ENCODE results near the gene ACSL1.
"Not testable (repeated sequence)": the region's sequence is repeated elsewhere in the genome, so short reads cannot be mapped to it uniquely, and the experiment has no call there.

Gene ACSL1

DNA sequence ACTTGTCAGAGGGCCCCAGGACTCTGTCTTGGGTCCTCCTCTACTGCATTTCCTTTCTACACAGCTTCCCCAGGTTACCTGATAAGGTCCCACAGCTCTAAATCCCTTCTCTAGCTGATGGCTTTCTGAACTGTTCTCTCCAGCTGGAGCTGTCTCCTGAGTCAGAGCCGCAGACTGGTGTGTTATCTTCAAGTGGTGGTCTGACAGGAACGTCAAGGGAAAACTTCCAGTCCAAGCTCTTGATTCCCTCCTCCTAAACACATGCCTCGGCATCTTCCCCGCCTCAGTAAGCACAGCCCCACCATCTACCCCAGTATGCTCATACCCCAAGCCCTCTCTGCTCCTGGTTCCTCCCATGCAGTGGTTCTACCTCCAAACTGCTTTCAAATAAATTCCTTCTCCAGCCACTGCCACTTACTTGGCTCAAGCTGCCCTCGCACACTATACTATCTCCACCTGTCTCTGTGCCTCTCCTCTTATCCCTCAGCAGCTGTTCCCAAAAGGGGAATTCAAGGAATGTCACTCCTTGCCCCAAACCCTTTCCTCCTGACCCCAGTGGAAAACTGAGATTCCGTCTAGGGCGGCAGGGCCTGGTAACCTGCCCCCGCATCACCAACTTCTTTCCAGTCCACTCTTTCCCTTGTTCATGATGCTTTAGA, 74.7 kb downstream of the ACSL1 start:
- no peak for DNase-seq (ENCODE audit: low read depth)
- no peak overlapping the region for H3K4me3 ChIP-seq (ENCODE audit: low read length)

DNA sequence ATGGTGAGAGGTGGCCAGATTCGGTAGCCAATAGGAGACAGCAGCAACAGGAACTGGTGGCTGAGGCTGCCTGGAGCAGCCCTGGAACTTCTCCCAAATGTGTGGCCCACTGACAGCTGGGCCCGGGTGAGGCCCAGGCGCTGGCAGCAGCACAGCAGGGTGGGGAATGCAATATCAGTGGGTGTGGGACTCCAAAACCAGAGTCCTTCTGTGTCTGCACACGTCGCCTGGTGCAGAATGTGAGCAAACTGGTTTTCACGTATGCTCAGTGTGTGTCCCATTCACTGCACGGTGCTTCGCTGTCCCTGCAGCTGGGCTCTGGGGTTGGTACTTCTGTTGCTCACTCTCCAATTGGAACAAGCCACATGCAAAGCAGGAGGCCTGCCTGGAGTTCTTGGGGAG, 77.5 kb downstream of the ACSL1 start:
- Histone ChIP-seq H3K9me3 (ENCODE audit: control insufficient read depth, low read length) (no peaks in the 10 kb centered on the region), H3K27me3 (replicated peaks; ENCODE audit: control insufficient read depth, insufficient read depth, low read length) (no peaks in the 10 kb centered on the region), H3K9ac (ENCODE audit: low read length) (peak overlapping the region; percentile 87), H3K36me3 (ENCODE audit: control insufficient read depth, insufficient read depth, low read length, severe bottlenecking) (peaks cover 17% of the 10 kb centered on the region), H3K4me1 (ENCODE audit: control insufficient read depth, insufficient read depth, low read length) (peaks cover 38% of the 10 kb centered on the region), H3K4me3 (ENCODE audit: low read length) (no peak overlapping the region)
- DNase-seq (ENCODE audit: low read depth), result no peak

More for the DNA sequence above, 74.7 kb downstream of the ACSL1 start:
- Histone ChIP-seq H3K9ac (ENCODE audit: low read length) (no peak overlapping the region), H3K27me3 (replicated peaks; ENCODE audit: control insufficient read depth, insufficient read depth, low read length) (no peaks in the 10 kb centered on the region), H3K4me1 (ENCODE audit: control insufficient read depth, insufficient read depth, low read length) (peaks cover 46% of the 10 kb centered on the region), H3K9me3 (ENCODE audit: control insufficient read depth, low read length) (no peaks in the 10 kb centered on the region), H3K36me3 (ENCODE audit: control insufficient read depth, insufficient read depth, low read length, severe bottlenecking) (peaks cover 41% of the 10 kb centered on the region)

DNA sequence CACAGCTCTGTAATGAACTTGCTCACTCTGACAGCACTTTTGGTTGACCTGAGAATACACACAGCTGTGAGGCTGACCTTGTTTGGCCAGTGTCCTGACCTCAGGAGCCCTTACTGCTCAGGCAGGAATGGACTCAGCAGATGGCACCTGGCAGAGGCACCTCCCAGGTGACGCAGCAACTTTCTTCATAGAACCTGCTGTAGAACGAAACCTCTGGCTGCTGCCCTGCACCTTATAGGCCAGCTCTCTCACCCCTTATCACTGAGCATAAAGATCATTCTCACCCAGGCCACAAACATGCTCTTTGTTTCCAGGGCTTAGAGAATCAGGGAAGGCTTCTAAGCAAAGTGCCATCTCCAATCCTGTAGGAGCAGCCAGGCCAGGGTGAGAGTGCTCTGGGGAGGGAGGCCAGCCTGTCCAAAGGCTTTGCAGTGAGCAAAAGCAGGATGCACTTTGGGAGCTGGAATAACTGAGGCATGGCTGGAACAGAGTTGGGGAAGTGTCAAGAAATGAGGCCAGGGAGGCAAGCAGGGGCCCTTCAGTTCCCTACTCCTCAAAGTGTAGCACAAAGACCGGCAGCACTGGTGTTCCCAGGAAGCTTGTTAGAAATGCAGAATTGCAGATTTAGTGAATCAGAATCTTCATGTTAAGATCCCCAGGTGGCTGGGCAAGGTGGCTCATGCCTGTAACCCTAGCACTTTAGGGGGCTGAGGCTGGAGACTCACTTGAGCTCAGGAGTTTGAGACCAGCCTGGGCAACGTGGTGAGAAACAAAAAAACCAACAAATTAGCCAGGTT, 78.5 kb downstream of the ACSL1 start:
- no peak for DNase-seq (ENCODE audit: low read depth)

DNA sequence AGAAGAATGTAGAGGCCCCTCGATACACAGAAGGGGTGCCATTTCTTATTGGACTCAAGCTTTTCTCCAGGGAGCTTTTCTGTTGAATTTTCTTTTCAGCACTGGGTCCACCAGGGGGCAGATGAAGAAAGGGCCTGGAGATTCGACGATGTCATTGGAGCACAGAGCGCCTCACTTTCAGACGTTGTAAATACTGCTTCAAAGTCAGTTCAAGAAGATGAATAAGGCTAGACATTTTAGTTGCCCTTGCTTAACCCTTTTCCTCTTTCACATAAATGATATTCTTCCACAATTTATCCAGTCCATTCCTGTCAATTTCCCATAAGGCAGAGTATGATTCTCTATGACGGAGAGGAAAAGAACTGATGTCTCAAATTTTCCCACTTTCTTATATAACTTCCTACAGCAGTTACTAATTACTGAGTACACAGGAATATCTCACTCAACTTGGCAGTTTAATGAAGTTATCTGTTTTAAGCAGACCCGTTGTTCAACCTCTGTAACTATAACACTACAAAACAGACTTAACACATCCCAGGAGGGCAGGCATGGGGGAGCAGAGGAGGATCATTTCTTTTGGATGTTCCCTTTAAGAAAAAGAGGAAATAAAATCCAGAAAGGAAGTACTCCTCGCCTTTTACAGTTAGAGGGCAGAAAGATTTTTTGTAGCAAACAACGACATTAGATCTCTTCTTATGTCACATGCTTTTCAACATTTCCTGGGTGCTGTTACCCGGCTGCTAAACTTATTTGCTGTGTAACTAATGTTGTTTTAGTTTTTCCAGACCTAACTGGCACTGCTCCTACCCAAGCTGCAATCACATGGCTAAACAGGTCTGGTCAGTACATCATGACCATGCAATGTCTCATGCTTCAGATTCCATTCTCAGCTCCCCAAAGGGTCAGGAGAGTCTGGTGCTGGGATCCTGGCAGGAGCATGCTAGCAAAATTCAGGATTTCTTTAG, 79.7 kb downstream of the ACSL1 start:
- Histone ChIP-seq H3K9me3 (ENCODE audit: control insufficient read depth, low read length) (no peaks in the 10 kb centered on the region), H3K4me1 (ENCODE audit: control insufficient read depth, insufficient read depth, low read length) (peaks cover 32% of the 10 kb centered on the region), H3K9ac (ENCODE audit: low read length) (peak overlapping the region; percentile 87), H3K4me3 (ENCODE audit: low read length) (peak overlapping the region; percentile 66), H3K36me3 (ENCODE audit: control insufficient read depth, insufficient read depth, low read length, severe bottlenecking) (no peaks in the 10 kb centered on the region), H3K27me3 (replicated peaks; ENCODE audit: control insufficient read depth, insufficient read depth, low read length) (no peaks in the 10 kb centered on the region)
- peak; percentile 94 for DNase-seq (ENCODE audit: low read depth)

More for the DNA sequence above, 78.5 kb downstream of the ACSL1 start:
- Histone ChIP-seq H3K9me3 (ENCODE audit: control insufficient read depth, low read length) (no peaks in the 10 kb centered on the region), H3K36me3 (ENCODE audit: control insufficient read depth, insufficient read depth, low read length, severe bottlenecking) (peaks cover 6% of the 10 kb centered on the region), H3K9ac (ENCODE audit: low read length) (peak overlapping the region; percentile 87), H3K4me3 (ENCODE audit: low read length) (peak overlapping the region; percentile 2), H3K4me1 (ENCODE audit: control insufficient read depth, insufficient read depth, low read length) (peaks cover 37% of the 10 kb centered on the region), H3K27me3 (replicated peaks; ENCODE audit: control insufficient read depth, insufficient read depth, low read length) (no peaks in the 10 kb centered on the region)

DNA sequence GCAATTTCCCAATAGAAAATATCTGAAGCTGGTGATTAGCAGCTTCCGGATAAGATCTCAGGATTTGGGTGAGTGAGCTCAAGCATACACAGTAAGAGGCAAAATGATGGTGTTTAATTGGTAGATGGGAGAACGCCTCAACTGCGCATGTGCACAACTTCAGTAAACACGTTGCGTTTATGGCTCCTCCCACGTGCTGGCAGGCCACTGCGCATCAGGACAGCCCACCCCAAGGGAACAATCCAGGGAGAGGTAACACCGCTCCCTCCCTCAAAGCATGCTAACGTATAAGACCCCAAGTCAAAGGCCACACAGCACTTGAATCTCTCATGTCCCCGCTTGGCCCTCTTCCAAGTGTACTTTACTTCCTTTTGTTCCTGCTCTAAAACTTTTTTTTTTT, 81.5 kb downstream of the ACSL1 start:
- Histone ChIP-seq H3K9me3 (ENCODE audit: control insufficient read depth, low read length) (no peaks in the 10 kb centered on the region), H3K9ac (ENCODE audit: low read length) (no peak overlapping the region), H3K27me3 (replicated peaks; ENCODE audit: control insufficient read depth, insufficient read depth, low read length) (no peaks in the 10 kb centered on the region), H3K4me3 (ENCODE audit: low read length) (no peak overlapping the region), H3K36me3 (ENCODE audit: control insufficient read depth, insufficient read depth, low read length, severe bottlenecking) (no peaks in the 10 kb centered on the region), H3K4me1 (ENCODE audit: control insufficient read depth, insufficient read depth, low read length) (peaks cover 32% of the 10 kb centered on the region)
- DNase-seq (ENCODE audit: low read depth), result no peak

DNA sequence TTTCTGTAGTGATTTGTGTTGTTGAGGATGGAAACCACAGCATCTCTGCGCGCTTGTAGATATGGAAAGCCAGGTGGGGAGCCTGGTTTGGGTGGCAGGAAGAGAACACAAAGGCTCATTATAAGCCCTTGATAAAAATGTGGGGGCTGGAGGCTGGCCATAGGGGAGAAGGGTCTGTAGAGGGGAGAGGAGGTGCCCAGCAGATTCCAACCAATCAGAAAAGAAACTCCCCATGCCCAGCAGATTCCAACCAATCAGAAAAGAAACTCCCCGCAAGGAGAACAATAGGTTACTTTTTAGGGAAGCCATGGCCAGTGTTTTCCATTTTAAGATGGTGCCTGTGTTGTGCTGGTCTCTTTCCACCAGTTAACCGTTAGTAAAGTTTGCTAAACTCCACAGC, 82.1 kb downstream of the ACSL1 start:
- Histone ChIP-seq H3K4me3 (ENCODE audit: low read length) (no peak overlapping the region), H3K9ac (ENCODE audit: low read length) (no peak overlapping the region), H3K4me1 (ENCODE audit: control insufficient read depth, insufficient read depth, low read length) (peaks cover 32% of the 10 kb centered on the region), H3K36me3 (ENCODE audit: control insufficient read depth, insufficient read depth, low read length, severe bottlenecking) (no peaks in the 10 kb centered on the region), H3K9me3 (ENCODE audit: control insufficient read depth, low read length) (no peaks in the 10 kb centered on the region), H3K27me3 (replicated peaks; ENCODE audit: control insufficient read depth, insufficient read depth, low read length) (no peaks in the 10 kb centered on the region)
- DNase-seq (ENCODE audit: low read depth), result no peak

DNA sequence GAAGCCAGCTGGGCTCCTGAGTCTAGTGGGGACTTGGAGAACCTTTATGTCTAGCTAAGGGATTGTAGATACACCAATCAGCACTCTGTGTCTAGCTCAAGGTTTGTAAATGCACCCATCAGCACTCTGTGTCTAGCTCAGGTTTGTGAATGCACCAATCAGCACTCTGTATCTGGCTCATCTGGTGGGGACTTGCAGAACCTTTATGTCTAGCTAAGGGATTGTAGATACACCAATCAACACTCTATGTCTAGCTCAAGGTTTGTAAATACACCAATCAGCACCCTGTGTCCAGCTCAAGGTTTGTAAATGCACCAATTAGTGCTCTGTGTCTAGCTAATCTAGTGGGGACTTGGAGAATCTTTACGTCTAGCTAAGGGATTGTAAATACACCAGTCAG, 84.1 kb downstream of the ACSL1 start:
- DNase-seq (ENCODE audit: low read depth); H3K9ac ChIP-seq (ENCODE audit: low read length); H3K27me3 ChIP-seq (replicated peaks; ENCODE audit: control insufficient read depth, insufficient read depth, low read length); H3K4me3 ChIP-seq (ENCODE audit: low read length); H3K36me3 ChIP-seq (ENCODE audit: control insufficient read depth, insufficient read depth, low read length, severe bottlenecking); H3K9me3 ChIP-seq (ENCODE audit: control insufficient read depth, low read length): not testable (repeated sequence)
- peaks cover 12% of the 10 kb centered on the region for H3K4me1 ChIP-seq (ENCODE audit: control insufficient read depth, insufficient read depth, low read length)

DNA sequence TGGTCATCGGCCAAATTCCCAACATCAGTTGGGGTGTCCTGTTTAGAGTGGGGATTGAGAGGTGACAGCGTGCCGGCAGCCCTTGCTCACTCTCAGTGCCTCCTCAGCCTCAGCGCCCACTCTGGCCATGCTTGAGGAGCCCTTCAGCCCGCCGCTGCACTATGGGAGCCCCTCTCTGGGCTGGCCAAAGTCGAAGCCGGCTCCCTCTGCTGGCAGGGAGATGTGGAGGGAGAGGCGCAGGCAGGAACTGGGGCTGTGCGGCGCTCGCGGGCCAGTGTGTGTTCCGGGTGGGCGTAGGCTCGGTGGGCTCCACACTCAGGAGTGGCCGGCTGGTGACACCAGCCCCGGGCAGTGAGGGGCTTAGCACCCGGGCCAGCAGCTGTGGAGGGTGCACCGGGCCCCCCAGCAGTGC, 84.8 kb downstream of the ACSL1 start:
- no peak overlapping the region for H3K4me3 ChIP-seq (ENCODE audit: low read length)
- no peak for DNase-seq (ENCODE audit: low read depth)
- H3K9ac ChIP-seq (ENCODE audit: low read length), result no peak overlapping the region
- no peaks in the 10 kb centered on the region for H3K27me3 ChIP-seq (replicated peaks; ENCODE audit: control insufficient read depth, insufficient read depth, low read length)
- H3K4me1 ChIP-seq (ENCODE audit: control insufficient read depth, insufficient read depth, low read length), result peaks cover 6% of the 10 kb centered on the region
- H3K9me3 ChIP-seq (ENCODE audit: control insufficient read depth, low read length), result no peaks in the 10 kb centered on the region
- H3K36me3 ChIP-seq (ENCODE audit: control insufficient read depth, insufficient read depth, low read length, severe bottlenecking), result no peaks in the 10 kb centered on the region

DNA sequence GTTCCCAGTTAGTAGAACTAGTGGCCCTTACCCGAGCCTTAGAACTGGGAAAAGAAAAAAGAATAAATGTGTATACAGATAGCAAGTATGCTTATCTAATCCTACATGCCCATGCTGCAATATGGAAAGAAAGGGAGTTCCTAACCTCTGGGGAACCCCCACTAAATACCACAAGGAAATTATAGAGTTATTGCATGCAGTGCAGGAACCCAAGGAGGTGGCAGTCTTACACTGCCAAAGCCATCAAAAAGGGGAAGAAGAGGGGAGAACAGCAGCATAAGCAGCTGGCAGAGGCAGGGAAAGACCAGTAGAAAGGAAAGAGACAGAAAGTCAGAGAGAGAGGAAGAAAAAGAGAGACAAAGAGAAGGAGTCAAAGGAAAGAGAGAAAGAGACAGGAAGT, 86.2 kb downstream of the ACSL1 start:
- not testable (repeated sequence) for H3K9me3 ChIP-seq (ENCODE audit: control insufficient read depth, low read length); H3K4me1 ChIP-seq (ENCODE audit: control insufficient read depth, insufficient read depth, low read length); H3K36me3 ChIP-seq (ENCODE audit: control insufficient read depth, insufficient read depth, low read length, severe bottlenecking); DNase-seq (ENCODE audit: low read depth); H3K9ac ChIP-seq (ENCODE audit: low read length); H3K4me3 ChIP-seq (ENCODE audit: low read length); H3K27me3 ChIP-seq (replicated peaks; ENCODE audit: control insufficient read depth, insufficient read depth, low read length)

DNA sequence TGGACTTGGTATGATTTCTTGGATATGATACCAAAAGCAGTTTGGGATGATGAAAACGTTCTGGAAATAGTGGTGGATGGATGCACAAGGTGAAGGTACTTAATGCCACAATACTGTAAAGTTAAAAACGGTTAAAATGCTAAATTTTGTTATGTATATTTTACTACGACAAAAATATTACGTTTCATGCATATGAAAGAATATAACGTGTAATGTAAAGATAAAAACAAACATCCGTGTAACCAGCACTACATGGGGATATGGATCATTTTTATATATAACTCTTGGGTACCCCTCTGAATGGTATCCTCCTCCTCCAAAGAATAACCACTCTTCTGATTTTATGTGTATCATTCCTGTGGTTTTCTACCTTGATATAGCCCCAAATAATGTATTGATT, 91.0 kb downstream of the ACSL1 start:
- Histone ChIP-seq H3K9ac (ENCODE audit: low read length) (peak overlapping the region; percentile 66), H3K27me3 (replicated peaks; ENCODE audit: control insufficient read depth, insufficient read depth, low read length) (no peaks in the 10 kb centered on the region), H3K4me3 (ENCODE audit: low read length) (peak overlapping the region; percentile 99), H3K9me3 (ENCODE audit: control insufficient read depth, low read length) (no peaks in the 10 kb centered on the region), H3K4me1 (ENCODE audit: control insufficient read depth, insufficient read depth, low read length) (peaks cover 10% of the 10 kb centered on the region), H3K36me3 (ENCODE audit: control insufficient read depth, insufficient read depth, low read length, severe bottlenecking) (no peaks in the 10 kb centered on the region)
- no peak for DNase-seq (ENCODE audit: low read depth)
